HG02870 (cell line): ENCODE data around the gene MRPS26.
"Not testable (repeated sequence)": the region's sequence is repeated elsewhere in the genome, so short reads cannot be mapped to it uniquely, and the experiment has no call there.

Experiments
- ATAC-seq: cut with Tn5 transposase; IDR thresholded peaks from one replicate; pipeline ENCODE4 v1.9.1; 2021; ENCODE audit warnings: mild to moderate bottlenecking, moderate library complexity; ENCODE audit not compliant: unreplicated experiment

The MRPS26 gene

GRCh38 chr20:3041854-3042409 is 3.9 kb upstream of the MRPS26 start:
- no peak for ATAC-seq

GRCh38 chr20:3042625-3043024 is 3.2 kb upstream of the MRPS26 start:
- no peak for ATAC-seq

GRCh38 chr20:3043322-3043721 is 2.5 kb upstream of the MRPS26 start, which contains the start of gene GNRH2:
GNRH2 (plus strand) TSS chr20:3043622; CDS start chr20:3044415, 793 bp downstream.
- ATAC-seq = no peak

GRCh38 chr20:3044336-3044965 is 1.4 kb upstream of the MRPS26 start:
- ATAC-seq = no peak

- peak; percentile 39 for ATAC-seq
Measured at GRCh38 chr20:3045042-3045815, 623 bp upstream of the MRPS26 start.

GRCh38 chr20:3046677-3047462 is 1.0 kb downstream of the MRPS26 start:
- ATAC-seq = no peak

- no peak for ATAC-seq
Measured at GRCh38 chr20:3047486-3048419, 1.9 kb downstream of the MRPS26 start.

- ATAC-seq = no peak
Measured at GRCh38 chr20:3051385-3052019, 5.7 kb downstream of the MRPS26 start.

GRCh38 chr20:3059489-3059888 is 13.6 kb downstream of the MRPS26 start:
- ATAC-seq = no peak

- not testable (repeated sequence) for ATAC-seq
Measured at GRCh38 chr20:3064119-3064518, 18.3 kb downstream of the MRPS26 start.

GRCh38 chr20:3067139-3068014 is 21.5 kb downstream of the MRPS26 start:
- no peak for ATAC-seq

- no peak for ATAC-seq
Measured at GRCh38 chr20:3068075-3068474, 22.2 kb downstream of the MRPS26 start.

GRCh38 chr20:3068986-3069900 is 23.4 kb downstream of the MRPS26 start:
- no peak for ATAC-seq

- ATAC-seq = no peak
Measured at GRCh38 chr20:3070725-3071124, 24.9 kb downstream of the MRPS26 start.

- no peak for ATAC-seq
Measured at GRCh38 chr20:3071266-3071609, 25.4 kb downstream of the MRPS26 start.

GRCh38 chr20:3071610-3072529 is 26.0 kb downstream of the MRPS26 start, which contains the start of gene OXT:
OXT (plus strand) TSS chr20:3071620; CDS start chr20:3071656, 36 bp downstream.
- ATAC-seq = no peak
